NB4 (cell line): ENCODE results near the gene DEXI.

Experiments
- MYC ChIP-seq: IDR thresholded peaks from 2 replicates; pipeline ENCODE4 v1.6.1; 2011; ENCODE audit warnings: low read depth, low read length
- POLR2A ChIP-seq: IDR thresholded peaks from 2 replicates; pipeline ENCODE4 v1.6.1; 2011; ENCODE audit warnings: mild to moderate bottlenecking; ENCODE audit not compliant: insufficient read length; ENCODE audit errors: extremely low read depth
- TF ChIP-seq, protein P1 (sequence below): IDR thresholded peaks from one replicate; pipeline ENCODE4 v1.5.1; 2012; ENCODE audit warnings: low read depth, low read length
- TF ChIP-seq, protein P2 (sequence below): IDR thresholded peaks from 2 replicates; pipeline ENCODE4 v1.6.1; 2011; ENCODE audit warnings: low read depth, low read length

DNA sequence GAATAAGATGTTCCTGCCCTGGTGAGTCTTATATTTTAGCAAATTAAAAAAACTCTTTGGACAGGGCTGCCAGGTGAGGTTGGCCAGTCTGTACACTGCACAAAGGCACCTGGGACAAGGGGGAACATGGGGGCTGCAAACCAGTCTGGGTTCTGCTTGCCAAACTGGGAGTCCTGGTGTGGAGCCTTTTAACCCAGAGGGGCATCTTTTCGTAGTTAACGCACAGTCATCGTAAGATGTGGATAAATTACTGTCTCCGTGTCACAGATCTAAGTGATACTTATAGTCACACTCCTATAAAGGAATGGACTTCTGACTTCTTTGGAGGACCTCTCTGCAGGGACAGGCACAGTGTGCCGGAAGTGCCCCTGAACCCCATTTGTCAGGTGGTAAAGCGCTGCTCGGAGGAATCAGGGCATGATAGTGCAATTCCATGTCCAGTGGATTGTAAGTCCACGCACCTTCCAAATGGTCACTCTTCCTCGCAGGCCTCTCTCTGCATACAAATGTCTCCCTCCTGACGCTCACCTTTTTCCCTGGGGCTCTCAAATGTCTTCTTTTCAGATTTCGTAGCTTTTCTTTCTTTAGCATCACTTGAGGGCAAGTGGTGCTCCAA lies 14.7 kb downstream of the DEXI start:
- TF ChIP-seq, protein P1, sequence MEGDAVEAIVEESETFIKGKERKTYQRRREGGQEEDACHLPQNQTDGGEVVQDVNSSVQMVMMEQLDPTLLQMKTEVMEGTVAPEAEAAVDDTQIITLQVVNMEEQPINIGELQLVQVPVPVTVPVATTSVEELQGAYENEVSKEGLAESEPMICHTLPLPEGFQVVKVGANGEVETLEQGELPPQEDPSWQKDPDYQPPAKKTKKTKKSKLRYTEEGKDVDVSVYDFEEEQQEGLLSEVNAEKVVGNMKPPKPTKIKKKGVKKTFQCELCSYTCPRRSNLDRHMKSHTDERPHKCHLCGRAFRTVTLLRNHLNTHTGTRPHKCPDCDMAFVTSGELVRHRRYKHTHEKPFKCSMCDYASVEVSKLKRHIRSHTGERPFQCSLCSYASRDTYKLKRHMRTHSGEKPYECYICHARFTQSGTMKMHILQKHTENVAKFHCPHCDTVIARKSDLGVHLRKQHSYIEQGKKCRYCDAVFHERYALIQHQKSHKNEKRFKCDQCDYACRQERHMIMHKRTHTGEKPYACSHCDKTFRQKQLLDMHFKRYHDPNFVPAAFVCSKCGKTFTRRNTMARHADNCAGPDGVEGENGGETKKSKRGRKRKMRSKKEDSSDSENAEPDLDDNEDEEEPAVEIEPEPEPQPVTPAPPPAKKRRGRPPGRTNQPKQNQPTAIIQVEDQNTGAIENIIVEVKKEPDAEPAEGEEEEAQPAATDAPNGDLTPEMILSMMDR, result no peak
- TF ChIP-seq, protein P2, sequence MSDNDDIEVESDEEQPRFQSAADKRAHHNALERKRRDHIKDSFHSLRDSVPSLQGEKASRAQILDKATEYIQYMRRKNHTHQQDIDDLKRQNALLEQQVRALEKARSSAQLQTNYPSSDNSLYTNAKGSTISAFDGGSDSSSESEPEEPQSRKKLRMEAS, result no peak
- TF ChIP-seq POLR2A (no peak), MYC (no peak)
